HepG2 (cell line): Measurements from ENCODE around the gene CARMIL3. TPM values are rescaled to one million over a fixed set of nuclear protein-coding genes. Genes with fewer than 3 reads are reported as not detected.
A peak's percentile ranks its signal among the peaks of the same experiment; 100 is the strongest.

Experiments used
- ATF7 ChIP-seq, 2 experiments: fragments of 450-650 bp in 1 of 2; sonication (generic) in 1 of 2; formaldehyde crosslinking in 1 of 2; IDR thresholded peaks; 2 replicates each; pipeline versions ENCODE4 v1.4.0 to v1.6.1; 2016 to 2020; ENCODE audit warnings: antibody characterized with exemption in 1 of 2, mild to moderate bottlenecking in 1 of 2, missing genetic modification reagents in 1 of 2
- BRD4 ChIP-seq: sonication (generic); formaldehyde crosslinking; IDR thresholded peaks from 2 replicates; pipeline ENCODE4 v1.4.0; 2020; ENCODE audit warnings: missing genetic modification reagents
- CREM ChIP-seq, 2 experiments: sonication (generic) in 1 of 2; formaldehyde crosslinking in 1 of 2; IDR thresholded peaks; 2 replicates each; pipeline versions ENCODE4 v1.4.0 to v1.6.1; 2016 to 2020; ENCODE audit warnings: antibody characterized with exemption in 1 of 2, mild to moderate bottlenecking in 1 of 2, missing genetic modification reagents in 1 of 2
- DNMT3B ChIP-seq: conservative IDR thresholded peaks from 2 replicates; pipeline ENCODE4 v1.6.1; 2016; ENCODE audit warnings: missing biosample characterization, control low read depth
- GLMP ChIP-seq: sonication (generic); formaldehyde crosslinking; IDR thresholded peaks from 2 replicates; pipeline ENCODE4 v1.9.0; 2021; ENCODE audit warnings: missing genetic modification reagents, mild to moderate bottlenecking, borderline replicate concordance
- GMEB1 ChIP-seq: sonication (generic); formaldehyde crosslinking; IDR thresholded peaks from 2 replicates; pipeline ENCODE4 v1.5.1; 2020; ENCODE audit warnings: missing genetic modification reagents, mild to moderate bottlenecking, borderline replicate concordance
- KLF12 ChIP-seq: sonication (generic); formaldehyde crosslinking; IDR thresholded peaks from 2 replicates; pipeline ENCODE4 v1.4.0; 2020; ENCODE audit warnings: missing genetic modification reagents, borderline replicate concordance
- MAFK ChIP-seq, 2 experiments: IDR thresholded peaks in 1 of 2; conservative IDR thresholded peaks in 1 of 2; 2 replicates each; pipeline ENCODE4 v1.6.1; 2011; ENCODE audit warnings: improper control_type of control experiment in 2 of 2, low read length in 2 of 2
- PITX1 ChIP-seq: sonication (generic); formaldehyde crosslinking; IDR thresholded peaks from 2 replicates; pipeline ENCODE4 v1.5.1; 2020; ENCODE audit warnings: mild to moderate bottlenecking, missing genetic modification reagents
- PRPF4 ChIP-seq: fragments of 200-400 bp; formaldehyde crosslinking; IDR thresholded peaks from 2 replicates; pipeline ENCODE4 v1.6.1; 2016; ENCODE audit warnings: low read length, low read depth; ENCODE audit not compliant: poor library complexity, severe bottlenecking
- RNF2 ChIP-seq: fragments of 450-650 bp; conservative IDR thresholded peaks from 2 replicates; pipeline ENCODE4 v1.6.1; 2016; ENCODE audit warnings: low read depth
- RNF219 ChIP-seq: sonication (generic); formaldehyde crosslinking; IDR thresholded peaks from 2 replicates; pipeline ENCODE4 v1.5.0; 2020; ENCODE audit warnings: mild to moderate bottlenecking, missing genetic modification reagents
- SNAPC2 ChIP-seq: sonication (generic); formaldehyde crosslinking; IDR thresholded peaks from 2 replicates; pipeline ENCODE4 v1.8.1; 2022; ENCODE audit warnings: mild to moderate bottlenecking, missing genetic modification reagents
- U2AF1 ChIP-seq: fragments of 200-400 bp; formaldehyde crosslinking; optimal IDR thresholded peaks from 2 replicates; pipeline ENCODE3; 2017; ENCODE audit warnings: mild to moderate bottlenecking, low read depth, low read length
- ZBTB21 ChIP-seq: sonication (generic); formaldehyde crosslinking; IDR thresholded peaks from 2 replicates; pipeline ENCODE4 v1.4.0; 2020; ENCODE audit warnings: missing genetic modification reagents
- ZNF230 ChIP-seq: sonication (generic); formaldehyde crosslinking; IDR thresholded peaks from 2 replicates; pipeline ENCODE4 v1.4.0; 2020; ENCODE audit warnings: mild to moderate bottlenecking, missing genetic modification reagents
- ZNF629 ChIP-seq: sonication (generic); formaldehyde crosslinking; conservative IDR thresholded peaks from 2 replicates; pipeline ENCODE4 v1.5.0; 2020; ENCODE audit warnings: missing genetic modification reagents
- polyA plus RNA-seq, 8 experiments: library from polyadenylated mRNA; depleted of rRNA in 3 of 8; stranded (reverse) in 7 of 8; unstranded in 1 of 8; fragments of >200 nt; fragmentation: Illumina TruSeq in 4 of 8; extraction: Trizol in 4 of 8; gene quantifications; 2 replicates each; pipeline versions ENCODE4 v1.2.1 to v1.2.3, GENCODE V29; 2011 to 2016; ENCODE audit warnings: low read depth in 4 of 8, missing spikeins in 1 of 8, mixed read lengths in 1 of 8; ENCODE audit not compliant: insufficient read depth in 1 of 8
- total RNA-seq, 5 experiments: library from RNA; depleted of rRNA; stranded (reverse); fragments of >200 nt; fragmentation: Illumina TruSeq; extraction: Trizol; gene quantifications; 2 replicates each; pipeline ENCODE4 v1.2.3, GENCODE V29; 2016; ENCODE audit warnings: low read depth in 1 of 5
- TF ChIP-seq, protein P1 (sequence below): sonication (generic); formaldehyde crosslinking; IDR thresholded peaks from 2 replicates; pipeline ENCODE4 v1.4.0; 2020; ENCODE audit warnings: missing genetic modification reagents, low read depth, mild to moderate bottlenecking, borderline replicate concordance

CARMIL3 gene
- total and polyA plus RNA-seq, 2 of the 13 experiments (the other 11 are each of a cell fraction or from before 2014, with no cell fraction given), result 0.27 to 0.55 TPM

- no peak for TF ChIP-seq RNF219 (CRISPR knock-in tag)
- TF ChIP-seq PRPF4, result no peak
- TF ChIP-seq SNAPC2, result peak; percentile 98
- no peak for TF ChIP-seq MAFK (conservative IDR thresholded peaks at IDR 0.05 in 1 of 2, IDR thresholded peaks at IDR 0.05 in 1 of 2; ENCODE audit: low read length in 2 of 2)
- TF ChIP-seq PITX1, result peak; percentile 98
- TF ChIP-seq CREM (IDR thresholded peaks at IDR 0.05), result peak; percentile 91
- TF ChIP-seq CREM (CRISPR knock-in tag; IDR thresholded peaks at IDR 0.05), result no peak
- 0 out of 2 replicates have a peak, but pooled peaks have one; percentile 55 for TF ChIP-seq RNF2
- TF ChIP-seq ZNF629 (CRISPR knock-in tag), result peak; percentile 2; the same call in 1 of the 2 replicates
- TF ChIP-seq, protein P1, sequence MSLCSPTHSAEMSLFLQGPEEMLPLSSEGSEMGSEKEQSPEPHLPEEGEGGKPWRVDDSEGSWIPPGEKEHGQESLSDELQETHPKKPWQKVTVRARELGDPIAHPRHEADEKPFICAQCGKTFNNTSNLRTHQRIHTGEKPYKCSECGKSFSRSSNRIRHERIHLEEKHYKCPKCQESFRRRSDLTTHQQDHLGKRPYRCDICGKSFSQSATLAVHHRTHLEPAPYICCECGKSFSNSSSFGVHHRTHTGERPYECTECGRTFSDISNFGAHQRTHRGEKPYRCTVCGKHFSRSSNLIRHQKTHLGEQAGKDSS (CRISPR knock-in tag), result peak; percentile 99
- peak; percentile 99 for TF ChIP-seq BRD4
- TF ChIP-seq ZBTB21, result peak; percentile 78
- no peak for TF ChIP-seq GLMP (CRISPR knock-in tag)
- peak; percentile 99 for TF ChIP-seq ZNF230
- TF ChIP-seq ATF7 (IDR thresholded peaks at IDR 0.05), result no peak
- TF ChIP-seq ATF7 (CRISPR knock-in tag; IDR thresholded peaks at IDR 0.05), result peak; percentile 95; the same call in 1 of the 2 replicates
- peak; percentile 99 for TF ChIP-seq DNMT3B
- no peak for TF ChIP-seq U2AF1
- TF ChIP-seq KLF12 (CRISPR knock-in tag), result peak; percentile 96
- TF ChIP-seq GMEB1 (CRISPR knock-in tag), result peak; percentile 81
Observed at GRCh38 chr14:24095271-24096068, 43.7 kb downstream of the CARMIL3 start (continued).
